IPS-20b (cell line): Measurements from ENCODE around the gene DNAAF3.
A peak's percentile ranks its signal among the peaks of the same experiment; 100 is the strongest.

Experiments used
- H3K27ac ChIP-seq: one replicate; pipeline ENCODE4 v1.5.1; 2013; ENCODE audit warnings: low read length
- H3K27me3 ChIP-seq: 2 replicates; pipeline ENCODE4 v1.6.1; 2013; ENCODE audit warnings: mild to moderate bottlenecking, low read length, inconsistent platforms; ENCODE audit not compliant: insufficient read depth
- H3K36me3 ChIP-seq: 2 replicates; pipeline ENCODE4 v1.6.1; 2013; ENCODE audit warnings: low read depth, mild to moderate bottlenecking, inconsistent platforms, low read length, moderate library complexity; ENCODE audit not compliant: insufficient read depth
- H3K4me1 ChIP-seq: 2 replicates; pipeline ENCODE4 v1.6.1; 2013; ENCODE audit warnings: mild to moderate bottlenecking, control low read depth, inconsistent platforms, low read length, moderate library complexity; ENCODE audit not compliant: insufficient read depth
- H3K4me3 ChIP-seq: 2 replicates; pipeline ENCODE4 v1.5.1; 2013; ENCODE audit warnings: mild to moderate bottlenecking, low read length, inconsistent platforms
- H3K9ac ChIP-seq: 2 replicates; pipeline ENCODE4 v1.6.1; 2013; ENCODE audit warnings: low read depth, mild to moderate bottlenecking, inconsistent platforms, low read length, moderate library complexity
- H3K9me3 ChIP-seq: 2 replicates; pipeline ENCODE4 v1.6.1; 2013; ENCODE audit warnings: mild to moderate bottlenecking, low read depth, low read length, inconsistent platforms; ENCODE audit not compliant: insufficient read depth

Gene DNAAF3

DNA sequence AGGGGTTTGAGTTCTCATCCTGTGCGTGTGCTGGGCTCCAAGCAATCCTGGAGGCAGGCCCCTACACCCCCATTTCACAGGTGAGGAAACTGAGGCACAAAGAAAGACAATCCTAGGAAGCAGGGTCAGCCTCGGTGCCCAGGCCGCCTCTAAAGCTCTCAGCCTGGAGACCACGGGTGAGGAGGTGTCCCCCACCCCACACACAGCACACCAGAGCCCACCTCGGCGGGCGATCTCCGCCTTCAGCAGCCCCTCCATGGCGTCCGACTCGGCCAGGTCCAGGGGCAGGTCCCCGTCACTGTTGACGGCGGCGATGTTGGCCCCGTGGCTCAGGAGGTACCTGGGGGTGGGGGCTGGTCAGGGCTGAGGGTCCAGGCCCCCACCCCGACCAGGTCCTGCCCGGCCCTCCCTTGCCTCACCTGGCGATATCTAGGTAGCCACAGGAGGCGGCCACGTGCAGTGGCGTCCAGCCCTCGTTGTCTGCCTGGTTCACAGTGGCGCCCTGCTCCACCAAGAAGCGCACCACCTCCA is 54.1 kb downstream of the DNAAF3 start:
- Histone ChIP-seq H3K4me1 (peaks cover 3% of the 10 kb centered on the region; the same call in 1 of the 2 replicates), H3K36me3 (peaks cover 7% of the 10 kb centered on the region; the same call in 1 of the 2 replicates), H3K27ac (no peak overlapping the region), H3K4me3 (no peak overlapping the region), H3K9ac (0 out of 2 replicates have a peak overlapping the region, but pooled peaks have one; percentile 51), H3K9me3 (no peaks in the 10 kb centered on the region), H3K27me3 (no peaks in the 10 kb centered on the region)

DNA sequence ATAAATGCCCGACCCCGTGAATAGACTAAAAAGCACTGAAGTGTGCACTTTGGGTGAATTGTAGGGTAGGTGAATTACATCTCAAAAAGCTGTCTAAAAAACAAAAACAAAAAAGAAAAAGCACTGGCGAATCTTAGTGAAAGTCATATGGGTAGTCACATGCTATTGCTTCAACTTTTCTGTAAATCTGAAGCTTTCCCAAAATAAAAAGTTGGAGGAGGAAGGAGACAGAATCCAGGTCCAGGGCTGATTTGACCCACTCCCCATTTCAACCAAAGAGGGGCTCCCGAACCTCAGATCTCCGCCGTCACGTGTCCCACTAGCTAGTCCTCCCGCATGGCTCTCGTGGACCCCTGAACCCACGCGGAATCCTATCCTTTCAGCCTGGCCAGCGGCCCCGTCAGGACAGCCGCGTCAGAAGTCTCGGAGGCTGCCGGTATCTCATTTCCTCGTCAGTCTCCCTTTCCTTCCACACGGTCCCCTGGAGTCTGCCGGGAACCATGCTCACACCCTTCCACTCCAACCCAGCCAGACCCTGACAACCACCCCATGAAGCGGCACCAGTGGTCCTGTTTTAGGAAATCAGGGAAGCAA is 55.1 kb downstream of the DNAAF3 start:
- Histone ChIP-seq H3K4me1 (peaks cover 3% of the 10 kb centered on the region; the same call in 1 of the 2 replicates), H3K9ac (no peak overlapping the region), H3K4me3 (no peak overlapping the region), H3K27ac (no peak overlapping the region), H3K36me3 (peaks cover 7% of the 10 kb centered on the region; the same call in 1 of the 2 replicates), H3K9me3 (no peaks in the 10 kb centered on the region), H3K27me3 (no peaks in the 10 kb centered on the region)

DNA sequence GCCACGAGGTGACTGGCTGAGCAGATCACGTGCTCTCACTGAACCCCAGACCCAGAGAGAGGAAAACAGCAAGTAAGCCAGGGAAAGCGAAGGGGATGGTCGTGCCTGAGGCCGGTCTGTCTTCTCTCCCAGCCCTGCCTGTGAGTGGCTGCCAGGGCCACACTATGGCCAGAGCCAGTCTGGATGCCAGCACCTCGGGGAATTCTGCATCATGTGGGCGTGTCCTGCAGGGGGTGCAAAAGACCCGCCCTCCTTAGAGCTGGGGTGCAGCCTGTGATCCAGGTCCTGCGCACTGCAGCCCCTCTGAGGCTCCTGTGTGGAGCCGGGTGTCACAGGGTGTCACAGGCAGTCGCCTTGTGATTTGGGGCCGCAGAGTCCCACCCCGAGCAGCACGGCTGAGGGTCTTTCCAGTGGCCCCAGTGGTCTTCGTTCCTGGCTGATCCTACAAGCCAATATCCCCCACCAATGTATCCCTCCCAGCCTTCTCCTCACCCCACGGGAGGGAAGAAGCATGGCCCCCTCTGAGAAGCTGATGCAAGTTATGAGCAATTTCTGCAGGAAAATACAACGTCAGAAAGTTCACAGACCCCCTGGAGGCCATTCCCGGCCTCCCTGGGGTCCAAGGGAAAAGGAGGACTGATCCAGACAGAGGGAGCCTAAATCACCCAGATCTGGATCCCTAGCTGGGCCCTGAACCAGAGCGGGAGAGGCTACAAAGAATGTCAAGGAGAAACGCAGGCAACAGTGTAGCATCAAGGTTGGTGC is 56.7 kb downstream of the DNAAF3 start:
- Histone ChIP-seq H3K9ac (no peak overlapping the region), H3K27me3 (no peaks in the 10 kb centered on the region), H3K4me1 (no peaks in the 10 kb centered on the region; the same call in 1 of the 2 replicates), H3K27ac (no peak overlapping the region), H3K9me3 (no peaks in the 10 kb centered on the region), H3K36me3 (peaks cover 7% of the 10 kb centered on the region; the same call in 1 of the 2 replicates), H3K4me3 (no peak overlapping the region)
